Adrenal gland (tissue), 5 donors: ENCODE measurements around the gene ARL15.

ENCODE experiments used
- CTCF ChIP-seq, 6 experiments: fragments of 450-650 bp in 4 of 6; fragments of 200-600 bp in 2 of 6; sonication (generic) in 1 of 6; IDR thresholded peaks; 1 replicate in 5 of 6; 2 replicates in 1 of 6; pipeline versions ENCODE4 v1.5.1 to v1.8.0; 2016 to 2021; ENCODE audit warnings: antibody characterized with exemption in 6 of 6, mild to moderate bottlenecking in 2 of 6, moderate library complexity in 1 of 6
- POLR2A ChIP-seq, 2 donors: fragments of 450-650 bp; IDR thresholded peaks; one replicate each; pipeline ENCODE4 v1.6.1; 2017; ENCODE audit warnings: antibody characterized with exemption in 2 of 2, mild to moderate bottlenecking in 2 of 2, moderate library complexity in 1 of 2
- donor health status: DM: no; HTN: no; CAD: no.

GRCh38 chr5:53893626-53894025 is 416.7 kb downstream of the ARL15 start:
- TF ChIP-seq CTCF (IDR thresholded peaks at IDR 0.05) = no peak
- no peak for TF ChIP-seq POLR2A (IDR thresholded peaks at IDR 0.05)
